A549 (cell line): ENCODE measurements around the gene GABPB1. TPM values are rescaled to one million over a fixed set of nuclear protein-coding genes. Genes with fewer than 3 reads are reported as not detected.
A peak's percentile ranks its signal among the peaks of the same experiment; 100 is the strongest.

Experiments
- ATAC-seq, 2 experiments: fragments of 200-7000 bp in 1 of 2; fragments of >200 bp in 1 of 2; cut with Nextera tagmentation in 1 of 2; cut with Tn5 transposase in 1 of 2; 3 replicates each; pipeline versions ENCODE4 v1.8.0 to v1.9.1; 2018 to 2020; ENCODE audit warnings: mild to moderate bottlenecking in 1 of 2, moderate library complexity in 1 of 2
- CTCF ChIA-PET: fragments of 300-600 bp; sonication (Branson Sonifier 250); formaldehyde crosslinking; extraction: SDS; loops from one replicate; lab custom pipeline; 2021; ENCODE audit warnings: antibody characterized with exemption, inconsistent platforms; lab: Yijun Ruan, JAX
- POLR2A ChIA-PET: fragments of 350-600 bp; formaldehyde crosslinking; extraction: SDS; loops from one replicate; lab custom pipeline; 2021; ENCODE audit warnings: antibody characterized with exemption, inconsistent platforms; lab: Yijun Ruan, JAX
- DNase-seq, 2 experiments: peaks; one replicate each; pipeline versions ENCODE4 v3.0.0 to v3.0.0-alpha.2; 2011 to 2016; ENCODE audit warnings: low read depth in 1 of 2, low spot score in 1 of 2
- FAIRE-seq: peaks from 2 replicates; lab custom pipeline; 2011; peaks lifted over from hg19 to GRCh38; lab: Jason Lieb, UNC
- H3K27ac ChIP-seq, 2 experiments: fragments of >200 bp; sonication (Bioruptor Twin); formaldehyde crosslinking; 3 replicates each; pipeline ENCODE4 v1.5.1; 2016 to 2017
- H3K4me1 ChIP-seq: fragments of >200 bp; sonication (Bioruptor Twin); formaldehyde crosslinking; 3 replicates; pipeline ENCODE4 v1.6.1; 2016
- H3K4me2 ChIP-seq: fragments of >200 bp; sonication (Bioruptor Twin); formaldehyde crosslinking; 3 replicates; pipeline ENCODE4 v1.6.1; 2016
- H3K4me3 ChIP-seq: fragments of >200 bp; sonication (Bioruptor Twin); formaldehyde crosslinking; 3 replicates; pipeline ENCODE4 v1.5.1; 2016
- H3K9me3 ChIP-seq: fragments of >200 bp; sonication (Bioruptor Twin); formaldehyde crosslinking; 3 replicates; pipeline ENCODE4 v1.6.1; 2016
- BHLHE40 ChIP-seq: IDR thresholded peaks from 2 replicates; pipeline ENCODE4 v1.6.1; 2012; ENCODE audit warnings: low read depth, low read length, inconsistent platforms
- CBX8 ChIP-seq: fragments of 200-600 bp; sonication (generic); IDR thresholded peaks from 2 replicates; pipeline ENCODE4 v1.6.1; 2016
- CEBPB ChIP-seq, 2 experiments: fragments of >200 bp in 1 of 2; sonication (Bioruptor Twin) in 1 of 2; formaldehyde crosslinking in 1 of 2; IDR thresholded peaks; 2 replicates each; pipeline ENCODE4 v1.6.1; 2012 to 2016
- CHD4 ChIP-seq: fragments of 200-600 bp; sonication (generic); IDR thresholded peaks from 2 replicates; pipeline ENCODE4 v1.6.1; 2016; ENCODE audit warnings: antibody characterized with exemption, mild to moderate bottlenecking, borderline replicate concordance
- EP300 ChIP-seq, 2 experiments: fragments of >200 bp; sonication (Bioruptor Twin); formaldehyde crosslinking; IDR thresholded peaks; 2 replicates in 1 of 2; 3 replicates in 1 of 2; pipeline ENCODE4 v1.6.1; 2016 to 2017
- FOXS1 ChIP-seq: fragments of 250-450 bp; sonication (Bioruptor Pico); IDR thresholded peaks from 2 replicates; pipeline ENCODE4 v1.5.0; 2020; ENCODE audit warnings: mild to moderate bottlenecking, moderate library complexity
- GATA3 ChIP-seq: IDR thresholded peaks from 2 replicates; pipeline ENCODE4 v1.6.1; 2012; ENCODE audit warnings: borderline replicate concordance
- HEYL ChIP-seq: fragments of 250-450 bp; sonication (Bioruptor Pico); IDR thresholded peaks from 2 replicates; pipeline ENCODE4 v1.8.0; 2021; ENCODE audit warnings: mild to moderate bottlenecking, moderate library complexity
- HOXA7 ChIP-seq: fragments of 250-450 bp; sonication (Bioruptor Pico); IDR thresholded peaks from 2 replicates; pipeline ENCODE4 v1.5.0; 2020; ENCODE audit warnings: mild to moderate bottlenecking, moderate library complexity
- HOXB13 ChIP-seq: fragments of 250-450 bp; sonication (Bioruptor Pico); IDR thresholded peaks from 2 replicates; pipeline ENCODE4 v1.5.0; 2020; ENCODE audit warnings: low read depth, mild to moderate bottlenecking, moderate library complexity
- JUNB ChIP-seq: fragments of >200 bp; sonication (Bioruptor Twin); formaldehyde crosslinking; IDR thresholded peaks from 2 replicates; pipeline ENCODE4 v1.6.1; 2016
- KDM5A ChIP-seq: fragments of 200-600 bp; sonication (generic); IDR thresholded peaks from 2 replicates; pipeline ENCODE4 v1.6.1; 2016; ENCODE audit warnings: antibody characterized with exemption, mild to moderate bottlenecking
- NFE2L2 ChIP-seq: fragments of 150-350 bp; conservative IDR thresholded peaks from 2 replicates; pipeline ENCODE4 v1.6.1; 2014; ENCODE audit warnings: low read length
- NR3C1 ChIP-seq: fragments of >200 bp; sonication (Bioruptor Twin); formaldehyde crosslinking; IDR thresholded peaks from 3 replicates; pipeline ENCODE4 v1.6.1; 2017
- PHF8 ChIP-seq: fragments of 200-600 bp; sonication (generic); IDR thresholded peaks from 2 replicates; pipeline ENCODE4 v1.6.1; 2016; ENCODE audit warnings: low read depth, mild to moderate bottlenecking, antibody characterized with exemption, moderate library complexity, borderline replicate concordance
- POLR2A ChIP-seq: IDR thresholded peaks from 2 replicates; pipeline ENCODE4 v1.6.1; 2012; ENCODE audit warnings: mild to moderate bottlenecking, low read length
- POLR2AphosphoS2 ChIP-seq: conservative IDR thresholded peaks from 2 replicates; pipeline ENCODE4 v1.6.1; 2012; ENCODE audit warnings: low read length, improper control_type of control experiment, inconsistent platforms
- RARB ChIP-seq: fragments of 250-450 bp; sonication (Bioruptor Pico); IDR thresholded peaks from 2 replicates; pipeline ENCODE4 v1.8.0; 2021; ENCODE audit warnings: mild to moderate bottlenecking, moderate library complexity
- RCOR1 ChIP-seq: fragments of 150-350 bp; IDR thresholded peaks from 2 replicates; pipeline ENCODE4 v1.6.1; 2014; ENCODE audit warnings: antibody characterized with exemption, low read length, low read depth
- RFX5 ChIP-seq: fragments of 450-650 bp; IDR thresholded peaks from 2 replicates; pipeline ENCODE4 v1.7.1; 2014; ENCODE audit warnings: antibody characterized with exemption, mild to moderate bottlenecking, moderate library complexity
- SMC3 ChIP-seq: fragments of >200 bp; sonication (Bioruptor Twin); formaldehyde crosslinking; IDR thresholded peaks from 3 replicates; pipeline ENCODE4 v1.6.1; 2018; ENCODE audit warnings: inconsistent platforms
- TFCP2L1 ChIP-seq: fragments of 250-450 bp; sonication (Bioruptor Pico); IDR thresholded peaks from 2 replicates; pipeline ENCODE4 v1.5.0; 2021; ENCODE audit warnings: mild to moderate bottlenecking
- ZFP36 ChIP-seq: fragments of 450-650 bp; IDR thresholded peaks from 2 replicates; pipeline ENCODE4 v1.6.1; 2014; ENCODE audit warnings: borderline replicate concordance; ENCODE audit not compliant: partially characterized antibody
- WGBS: methylation state at CpG from one replicate; pipeline ENCODE4 v1.1.6; 2017; ENCODE audit errors: missing lambda C conversion rate; 5-methylcytosine and 5-hydroxymethylcytosine counted together
- polyA plus RNA-seq, 4 experiments: library from polyadenylated mRNA; depleted of rRNA in 3 of 4; stranded (reverse); fragments of >200 nt; fragmentation: RNase III in 1 of 4; extraction: RNeasy Plus Mini Kit Qiagen cat#74134 plus additional on column Dnase treatment in 1 of 4; gene quantifications; 2 replicates in 3 of 4; 3 replicates in 1 of 4; pipeline ENCODE4 v1.2.3, GENCODE V29; 2011 to 2017
- TF ChIP-seq, protein P1 (sequence below): IDR thresholded peaks from 2 replicates; pipeline ENCODE4 v1.6.1; 2012
- TF ChIP-seq, protein P2 (sequence below): fragments of >200 bp; sonication (Bioruptor Twin); formaldehyde crosslinking; IDR thresholded peaks from 3 replicates; pipeline ENCODE4 v1.6.1; 2016
- TF ChIP-seq, protein P3 (sequence below): fragments of 250-450 bp; sonication (Bioruptor Pico); IDR thresholded peaks from 2 replicates; pipeline ENCODE4 v1.5.0; 2021; ENCODE audit warnings: mild to moderate bottlenecking, moderate library complexity, borderline replicate concordance
- TF ChIP-seq, protein P4 (sequence below): IDR thresholded peaks from 2 replicates; pipeline ENCODE4 v1.6.1; 2012
- TF ChIP-seq, protein P5 (sequence below): fragments of 450-650 bp; IDR thresholded peaks from 2 replicates; pipeline ENCODE4 v1.6.1; 2014; ENCODE audit warnings: antibody characterized with exemption
- TF ChIP-seq, protein P6 (sequence below): fragments of 150-350 bp; IDR thresholded peaks from 2 replicates; pipeline ENCODE4 v1.6.1; 2014; ENCODE audit warnings: low read depth, mild to moderate bottlenecking, low read length
- TF ChIP-seq, protein P7 (sequence below): IDR thresholded peaks from 2 replicates; pipeline ENCODE4 v1.6.1; 2012; ENCODE audit warnings: low read depth, borderline replicate concordance

GABPB1 gene
- polyA plus RNA-seq, 2 of the 4 experiments (the other 2 are of a cell fraction), result 23.0 to 53.9 TPM

DNA sequence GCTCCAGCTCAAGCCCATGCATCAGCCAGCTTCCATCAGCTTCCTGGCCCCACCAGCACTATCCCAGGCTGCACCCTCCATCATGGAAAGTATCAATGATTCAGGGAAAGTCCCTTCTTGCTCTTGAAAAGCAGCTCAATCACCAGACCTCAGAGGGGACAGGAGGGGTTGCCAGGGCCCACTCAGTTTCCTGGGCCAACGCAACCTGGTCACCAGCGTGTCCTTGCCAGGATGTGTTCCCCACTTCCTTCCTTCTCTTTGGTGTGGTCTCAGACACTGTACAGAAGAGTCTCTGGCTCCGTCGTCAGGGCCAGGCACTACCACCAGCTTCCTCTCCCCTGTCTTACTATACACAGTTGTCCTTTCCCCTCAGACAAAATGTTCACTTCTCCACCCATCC lies 92.5 kb downstream of the GABPB1 start:
- CTCF ChIA-PET, result interaction anchor here (0.6 to 1.6 kb wide), 2 partner anchors 55 to 114 kb away, joined by 3 to 4 read pairs; no protein-coding TSS in a partner anchor
- Histone ChIP-seq H3K4me2 (no peak overlapping the region), H3K4me3 (no peak overlapping the region), H3K4me1 (peaks cover 16% of the 10 kb centered on the region), H3K27ac (no peak overlapping the region), H3K9me3 (no peaks in the 10 kb centered on the region)
- DNase-seq, result no peak
- no peak for ATAC-seq
- FAIRE-seq, result no peak
- TF ChIP-seq, protein P1, sequence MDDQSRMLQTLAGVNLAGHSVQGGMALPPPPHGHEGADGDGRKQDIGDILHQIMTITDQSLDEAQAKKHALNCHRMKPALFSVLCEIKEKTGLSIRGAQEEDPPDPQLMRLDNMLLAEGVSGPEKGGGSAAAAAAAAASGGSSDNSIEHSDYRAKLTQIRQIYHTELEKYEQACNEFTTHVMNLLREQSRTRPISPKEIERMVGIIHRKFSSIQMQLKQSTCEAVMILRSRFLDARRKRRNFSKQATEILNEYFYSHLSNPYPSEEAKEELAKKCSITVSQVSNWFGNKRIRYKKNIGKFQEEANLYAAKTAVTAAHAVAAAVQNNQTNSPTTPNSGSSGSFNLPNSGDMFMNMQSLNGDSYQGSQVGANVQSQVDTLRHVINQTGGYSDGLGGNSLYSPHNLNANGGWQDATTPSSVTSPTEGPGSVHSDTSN, result no peak
- TF ChIP-seq HOXA7 (CRISPR knock-in tag), result no peak
- no peak for TF ChIP-seq HOXB13 (CRISPR knock-in tag)
- TF ChIP-seq NR3C1, result no peak
- no peak for TF ChIP-seq RARB (CRISPR knock-in tag)
- no peak for TF ChIP-seq JUNB
- TF ChIP-seq, protein P2, sequence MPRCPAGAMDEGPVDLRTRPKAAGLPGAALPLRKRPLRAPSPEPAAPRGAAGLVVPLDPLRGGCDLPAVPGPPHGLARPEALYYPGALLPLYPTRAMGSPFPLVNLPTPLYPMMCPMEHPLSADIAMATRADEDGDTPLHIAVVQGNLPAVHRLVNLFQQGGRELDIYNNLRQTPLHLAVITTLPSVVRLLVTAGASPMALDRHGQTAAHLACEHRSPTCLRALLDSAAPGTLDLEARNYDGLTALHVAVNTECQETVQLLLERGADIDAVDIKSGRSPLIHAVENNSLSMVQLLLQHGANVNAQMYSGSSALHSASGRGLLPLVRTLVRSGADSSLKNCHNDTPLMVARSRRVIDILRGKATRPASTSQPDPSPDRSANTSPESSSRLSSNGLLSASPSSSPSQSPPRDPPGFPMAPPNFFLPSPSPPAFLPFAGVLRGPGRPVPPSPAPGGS, result no peak
- TF ChIP-seq GATA3, result no peak
- no peak for TF ChIP-seq HEYL (CRISPR knock-in tag)
- TF ChIP-seq, protein P3, sequence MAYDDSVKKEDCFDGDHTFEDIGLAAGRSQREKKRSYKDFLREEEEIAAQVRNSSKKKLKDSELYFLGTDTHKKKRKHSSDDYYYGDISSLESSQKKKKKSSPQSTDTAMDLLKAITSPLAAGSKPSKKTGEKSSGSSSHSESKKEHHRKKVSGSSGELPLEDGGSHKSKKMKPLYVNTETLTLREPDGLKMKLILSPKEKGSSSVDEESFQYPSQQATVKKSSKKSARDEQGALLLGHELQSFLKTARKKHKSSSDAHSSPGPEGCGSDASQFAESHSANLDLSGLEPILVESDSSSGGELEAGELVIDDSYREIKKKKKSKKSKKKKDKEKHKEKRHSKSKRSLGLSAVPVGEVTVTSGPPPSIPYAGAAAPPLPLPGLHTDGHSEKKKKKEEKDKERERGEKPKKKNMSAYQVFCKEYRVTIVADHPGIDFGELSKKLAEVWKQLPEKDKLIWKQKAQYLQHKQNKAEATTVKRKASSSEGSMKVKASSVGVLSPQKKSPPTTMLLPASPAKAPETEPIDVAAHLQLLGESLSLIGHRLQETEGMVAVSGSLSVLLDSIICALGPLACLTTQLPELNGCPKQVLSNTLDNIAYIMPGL, result no peak
- no peak for TF ChIP-seq PHF8
- TF ChIP-seq SMC3, result no peak
- TF ChIP-seq POLR2A, result no peak
- TF ChIP-seq CBX8, result no peak
- TF ChIP-seq, protein P4, sequence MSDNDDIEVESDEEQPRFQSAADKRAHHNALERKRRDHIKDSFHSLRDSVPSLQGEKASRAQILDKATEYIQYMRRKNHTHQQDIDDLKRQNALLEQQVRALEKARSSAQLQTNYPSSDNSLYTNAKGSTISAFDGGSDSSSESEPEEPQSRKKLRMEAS, result no peak
- no peak for TF ChIP-seq EP300 (IDR thresholded peaks at IDR 0.05)
- TF ChIP-seq RFX5, result no peak
- TF ChIP-seq, protein P5, sequence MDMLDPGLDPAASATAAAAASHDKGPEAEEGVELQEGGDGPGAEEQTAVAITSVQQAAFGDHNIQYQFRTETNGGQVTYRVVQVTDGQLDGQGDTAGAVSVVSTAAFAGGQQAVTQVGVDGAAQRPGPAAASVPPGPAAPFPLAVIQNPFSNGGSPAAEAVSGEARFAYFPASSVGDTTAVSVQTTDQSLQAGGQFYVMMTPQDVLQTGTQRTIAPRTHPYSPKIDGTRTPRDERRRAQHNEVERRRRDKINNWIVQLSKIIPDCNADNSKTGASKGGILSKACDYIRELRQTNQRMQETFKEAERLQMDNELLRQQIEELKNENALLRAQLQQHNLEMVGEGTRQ, result no peak
- WGBS, result 90% methylated on average over 4 of the region's 4 CpGs
- POLR2A ChIA-PET, result interaction anchor here (0.6 kb wide), 1 partner anchor 239 kb away, joined by 5 read pairs; no protein-coding TSS in a partner anchor

DNA sequence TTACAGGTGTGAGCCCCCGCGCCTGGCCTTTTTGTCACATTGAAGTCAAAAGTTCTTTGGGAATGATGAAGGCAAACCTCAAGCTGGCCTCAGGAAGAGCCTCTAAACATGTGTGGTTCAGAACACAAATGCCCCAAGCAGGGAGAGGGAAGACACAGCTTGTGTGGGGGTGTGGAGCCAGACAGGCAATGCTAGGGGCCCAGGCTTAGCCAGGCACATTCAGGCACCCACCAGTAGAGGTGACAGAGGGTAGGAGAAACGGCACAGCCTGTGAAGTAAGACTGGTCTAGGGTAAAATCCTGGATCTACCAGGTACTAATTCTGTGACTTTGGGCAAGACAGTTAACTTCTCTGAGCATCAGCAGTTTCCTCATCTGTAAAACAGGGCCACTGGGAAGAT lies 93.0 kb downstream of the GABPB1 start:
- Histone ChIP-seq H3K4me1 (peaks cover 21% of the 10 kb centered on the region), H3K4me2 (no peak overlapping the region), H3K9me3 (no peaks in the 10 kb centered on the region), H3K4me3 (no peak overlapping the region), H3K27ac (no peak overlapping the region)
- ChIA-PET POLR2A (interaction anchor here (0.6 kb wide), 1 partner anchor 239 kb away, joined by 5 read pairs; no protein-coding TSS in a partner anchor), CTCF (interaction anchor here (0.6 to 1.6 kb wide), 2 partner anchors 55 to 114 kb away, joined by 3 to 4 read pairs; no protein-coding TSS in a partner anchor)
- ATAC-seq (peak; percentile 58 to 63; a peak in 5 of 6 replicates), DNase-seq (no peak), FAIRE-seq (no peak)
- TF ChIP-seq, protein P5, result no peak
- no peak for TF ChIP-seq JUNB
- no peak for TF ChIP-seq SMC3
- TF ChIP-seq NFE2L2, result no peak
- no peak for TF ChIP-seq KDM5A
- TF ChIP-seq POLR2AphosphoS2, result no peak
- no peak for TF ChIP-seq TFCP2L1 (CRISPR knock-in tag)
- TF ChIP-seq, protein P6, sequence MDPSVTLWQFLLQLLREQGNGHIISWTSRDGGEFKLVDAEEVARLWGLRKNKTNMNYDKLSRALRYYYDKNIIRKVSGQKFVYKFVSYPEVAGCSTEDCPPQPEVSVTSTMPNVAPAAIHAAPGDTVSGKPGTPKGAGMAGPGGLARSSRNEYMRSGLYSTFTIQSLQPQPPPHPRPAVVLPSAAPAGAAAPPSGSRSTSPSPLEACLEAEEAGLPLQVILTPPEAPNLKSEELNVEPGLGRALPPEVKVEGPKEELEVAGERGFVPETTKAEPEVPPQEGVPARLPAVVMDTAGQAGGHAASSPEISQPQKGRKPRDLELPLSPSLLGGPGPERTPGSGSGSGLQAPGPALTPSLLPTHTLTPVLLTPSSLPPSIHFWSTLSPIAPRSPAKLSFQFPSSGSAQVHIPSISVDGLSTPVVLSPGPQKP, result no peak
- TF ChIP-seq BHLHE40, result no peak
- no peak for TF ChIP-seq HEYL (CRISPR knock-in tag)
- TF ChIP-seq POLR2A, result no peak
- TF ChIP-seq ZFP36, result no peak
- TF ChIP-seq FOXS1, result no peak
- TF ChIP-seq GATA3, result no peak
- TF ChIP-seq HOXA7 (CRISPR knock-in tag), result no peak
- TF ChIP-seq RCOR1, result no peak
- TF ChIP-seq, protein P7, sequence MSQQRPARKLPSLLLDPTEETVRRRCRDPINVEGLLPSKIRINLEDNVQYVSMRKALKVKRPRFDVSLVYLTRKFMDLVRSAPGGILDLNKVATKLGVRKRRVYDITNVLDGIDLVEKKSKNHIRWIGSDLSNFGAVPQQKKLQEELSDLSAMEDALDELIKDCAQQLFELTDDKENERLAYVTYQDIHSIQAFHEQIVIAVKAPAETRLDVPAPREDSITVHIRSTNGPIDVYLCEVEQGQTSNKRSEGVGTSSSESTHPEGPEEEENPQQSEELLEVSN, result no peak
- no peak for TF ChIP-seq CHD4
- no peak for TF ChIP-seq CEBPB (IDR thresholded peaks at IDR 0.05)
- TF ChIP-seq EP300 (IDR thresholded peaks at IDR 0.05), result no peak
- WGBS, result 82% methylated on average over 3 of the region's 3 CpGs
